Natural killer cell (primary cell): ENCODE results near the gene ERLIN1. TPM values are rescaled to one million over a fixed set of nuclear protein-coding genes. Genes with fewer than 3 reads are reported as not detected.

Experiments
- ATAC-seq, 3 donors: fragments of 150-1000 bp in 2 of 3; fragments of 200-7000 bp in 1 of 3; cut with Tn5 transposase; 1 replicate in 1 of 3; 2 replicates in 2 of 3; pipeline ENCODE4 v1.10.0; 2021; ENCODE audit warnings: mild to moderate bottlenecking in 2 of 3, moderate library complexity in 2 of 3
- DNase-seq, 2 donors: peaks; one replicate each; pipeline versions ENCODE4 v3.0.0 to v3.0.0-alpha.2; 2013 to 2021; ENCODE audit warnings: mixed read lengths in 1 of 2
- H3K27ac ChIP-seq: one replicate; pipeline ENCODE4 v1.5.1; 2013; ENCODE audit warnings: mild to moderate bottlenecking, low read length
- H3K27me3 ChIP-seq: one replicate; pipeline ENCODE4 v1.6.1; 2013; ENCODE audit warnings: low read length; ENCODE audit not compliant: control insufficient read depth, insufficient read depth
- H3K36me3 ChIP-seq: one replicate; pipeline ENCODE4 v1.6.1; 2013; ENCODE audit warnings: low read length; ENCODE audit not compliant: control insufficient read depth, insufficient read depth
- H3K4me1 ChIP-seq: one replicate; pipeline ENCODE4 v1.6.1; 2013; ENCODE audit warnings: low read length; ENCODE audit not compliant: control insufficient read depth, insufficient read depth
- H3K4me3 ChIP-seq: one replicate; pipeline ENCODE4 v1.5.1; 2013; ENCODE audit warnings: low read length
- H3K9me3 ChIP-seq: one replicate; pipeline ENCODE4 v1.6.1; 2013; ENCODE audit warnings: low read length; ENCODE audit not compliant: control insufficient read depth, insufficient read depth
- H3K27ac Mint-ChIP-seq, 2 donors: one replicate each; pipeline ENCODE4 v1.8.0; 2022; ENCODE audit warnings: mild to moderate bottlenecking in 2 of 2, mixed read lengths in 2 of 2, moderate library complexity in 1 of 2
- H3K27me3 Mint-ChIP-seq, 2 donors: one replicate each; pipeline ENCODE4 v1.8.0; 2022; ENCODE audit warnings: low read depth in 2 of 2, mixed read lengths in 2 of 2
- H3K36me3 Mint-ChIP-seq: one replicate; pipeline ENCODE4 v1.8.0; 2022; ENCODE audit warnings: mixed read lengths
- H3K4me1 Mint-ChIP-seq, 2 donors: one replicate each; pipeline ENCODE4 v1.8.0; 2022; ENCODE audit warnings: mixed read lengths in 2 of 2
- H3K4me3 Mint-ChIP-seq: one replicate; pipeline ENCODE4 v1.8.0; 2022; ENCODE audit warnings: mild to moderate bottlenecking, moderate library complexity, mixed read lengths
- H3K9me3 Mint-ChIP-seq, 2 donors: one replicate each; pipeline ENCODE4 v1.8.0; 2022; ENCODE audit warnings: mixed read lengths in 2 of 2
- CTCF ChIP-seq: fragments of 200-600 bp; IDR thresholded peaks from one replicate; pipeline ENCODE4 v1.8.0; 2022; ENCODE audit warnings: antibody characterized with exemption
- WGBS: methylation state at CpG from one replicate; pipeline ENCODE4 v1.1.7; 2013; ENCODE audit warnings: missing lambda C conversion rate; ENCODE audit not compliant: insufficient coverage; 5-methylcytosine and 5-hydroxymethylcytosine counted together
- intact Hi-C: fragments of 100-400 bp; cut with micrococcal nuclease; formaldehyde crosslinking; loops from one replicate; pipeline ENCODE4 v1.14.2; 2022
- total RNA-seq, 4 donors: library from RNA; stranded (reverse); fragments of 120-200 nt in 1 of 4; gene quantifications; one replicate each; pipeline versions ENCODE4 v1.2.3 to v1.2.4, GENCODE V29; 2013 to 2022

Gene ERLIN1
- total RNA-seq, 3 donors from 2014 or later (not counting 1 experiment from before 2014, with no cell fraction given) = 3.9 to 6.9 (median 5.1) TPM

- no peaks in the 10 kb centered on the region for H3K4me1 ChIP-seq
- no peak for TF ChIP-seq CTCF
- H3K4me3 ChIP-seq = no peak overlapping the region
- no peak for ATAC-seq
- no peaks in the 10 kb centered on the region for H3K27me3 Mint-ChIP-seq
- intact Hi-C loops = no loop called here
- H3K4me1 Mint-ChIP-seq = peaks cover 0 to 4% of the 10 kb centered on the region in 2 donors
- DNase-seq = no peak
- no peak overlapping the region for H3K4me3 Mint-ChIP-seq
- no peaks in the 10 kb centered on the region for H3K9me3 Mint-ChIP-seq
- H3K36me3 Mint-ChIP-seq = peaks cover 36% of the 10 kb centered on the region
- no peaks in the 10 kb centered on the region for H3K9me3 ChIP-seq
- H3K27me3 ChIP-seq = no peaks in the 10 kb centered on the region
- H3K36me3 ChIP-seq = peaks cover 57% of the 10 kb centered on the region
- H3K27ac ChIP-seq = no peak overlapping the region
- peak overlapping the region in 1 of 2 donors; percentile 2 for H3K27ac Mint-ChIP-seq
Observed at GRCh38 chr10:100157156-100157555, 28.7 kb downstream of the ERLIN1 start.

DNA sequence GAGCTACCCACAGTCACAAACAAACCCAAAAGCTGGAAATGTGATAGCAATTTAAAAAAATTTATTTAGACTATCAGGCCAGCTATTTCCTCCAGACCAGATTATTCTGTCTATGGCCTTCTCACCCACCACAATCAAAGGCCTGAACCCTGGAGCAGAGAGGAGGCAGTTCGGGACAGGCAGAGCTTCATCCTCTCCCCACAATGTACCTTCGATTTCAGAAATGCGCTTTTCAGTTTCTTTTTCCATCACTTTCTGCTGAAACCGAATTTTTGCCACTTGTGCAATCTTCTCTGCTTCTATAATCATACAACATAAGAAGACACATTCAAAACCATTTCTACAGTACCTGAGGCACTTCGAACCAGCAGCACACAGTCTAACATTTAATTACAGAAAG, 29.9 kb downstream of the ERLIN1 start:
- ATAC-seq (no peak), DNase-seq (no peak)
- Histone ChIP-seq H3K4me1 (no peaks in the 10 kb centered on the region), H3K4me3 (no peak overlapping the region), H3K36me3 (peaks cover 64% of the 10 kb centered on the region), H3K27me3 (no peaks in the 10 kb centered on the region), H3K9me3 (no peaks in the 10 kb centered on the region), H3K27ac (no peak overlapping the region)
- intact Hi-C loops = no loop called here
- no peak overlapping the region for H3K4me3 Mint-ChIP-seq
- no peaks in the 10 kb centered on the region for H3K9me3 Mint-ChIP-seq
- peaks cover 40% of the 10 kb centered on the region for H3K36me3 Mint-ChIP-seq
- H3K4me1 Mint-ChIP-seq = peaks cover 0 to 4% of the 10 kb centered on the region in 2 donors
- H3K27me3 Mint-ChIP-seq = no peaks in the 10 kb centered on the region
- no peak overlapping the region for H3K27ac Mint-ChIP-seq
- WGBS = 78% methylated on average over 4 of the region's 5 CpGs
- TF ChIP-seq CTCF = no peak

- Histone ChIP-seq H3K9me3 (no peaks in the 10 kb centered on the region), H3K4me1 (no peaks in the 10 kb centered on the region), H3K4me3 (no peak overlapping the region), H3K27me3 (no peaks in the 10 kb centered on the region), H3K27ac (no peak overlapping the region), H3K36me3 (peaks cover 69% of the 10 kb centered on the region)
- Mint-ChIP-seq H3K9me3 (no peaks in the 10 kb centered on the region), H3K27me3 (no peaks in the 10 kb centered on the region), H3K4me1 (peaks cover 0 to 4% of the 10 kb centered on the region in 2 donors), H3K4me3 (no peak overlapping the region), H3K36me3 (peaks cover 40% of the 10 kb centered on the region), H3K27ac (no peak overlapping the region)
- TF ChIP-seq CTCF = no peak
- DNase-seq (no peak), ATAC-seq (no peak)
- 87% methylated on average over 4 of the region's 4 CpGs for WGBS
- intact Hi-C loops = no loop called here
Observed at GRCh38 chr10:100154666-100155065, 31.2 kb downstream of the ERLIN1 start.

- Mint-ChIP-seq H3K27ac (peak overlapping the region in 1 of 2 donors; percentile 58), H3K36me3 (peaks cover 34% of the 10 kb centered on the region), H3K27me3 (no peaks in the 10 kb centered on the region), H3K9me3 (no peaks in the 10 kb centered on the region), H3K4me1 (no peaks in the 10 kb centered on the region), H3K4me3 (no peak overlapping the region)
- H3K36me3 ChIP-seq = peaks cover 65% of the 10 kb centered on the region
- no peaks in the 10 kb centered on the region for H3K27me3 ChIP-seq
- no peaks in the 10 kb centered on the region for H3K4me1 ChIP-seq
- DNase-seq (no peak), ATAC-seq (no peak)
- no peak overlapping the region for H3K4me3 ChIP-seq
- H3K9me3 ChIP-seq = no peaks in the 10 kb centered on the region
- H3K27ac ChIP-seq = no peak overlapping the region
- intact Hi-C loops = no loop called here
- 96% methylated on average over 4 of the region's 4 CpGs for WGBS
- no peak for TF ChIP-seq CTCF
Observed at GRCh38 chr10:100153239-100153825, 32.5 kb downstream of the ERLIN1 start.
